ENCODE data around the gene AP3D1.

Gene AP3D1

GRCh38 chr19:2126879-2127518, 24.4 kb downstream of the AP3D1 start:
- no peak for DNase-seq

- no peak for DNase-seq
These were observed 27.5 kb downstream of the AP3D1 start for GRCh38 chr19:2123682-2124387.

GRCh38 chr19:2122982-2123381, 28.4 kb downstream of the AP3D1 start:
- no peak for DNase-seq

GRCh38 chr19:2122251-2122650, 29.1 kb downstream of the AP3D1 start:
- no peak for DNase-seq

GRCh38 chr19:2121416-2122051, 29.8 kb downstream of the AP3D1 start:
- DNase-seq = no peak

GRCh38 chr19:2120821-2121220, 30.5 kb downstream of the AP3D1 start:
- DNase-seq = no peak

GRCh38 chr19:2119921-2120785, 31.2 kb downstream of the AP3D1 start:
- no peak for DNase-seq

GRCh38 chr19:2118438-2118837, 32.9 kb downstream of the AP3D1 start:
- no peak for DNase-seq

GRCh38 chr19:2117215-2117960, 34.0 kb downstream of the AP3D1 start:
- DNase-seq = no peak

- DNase-seq = no peak
These were observed 34.9 kb downstream of the AP3D1 start for GRCh38 chr19:2116507-2116906.

- no peak for DNase-seq
These were observed 35.4 kb downstream of the AP3D1 start for GRCh38 chr19:2115911-2116426.

- no peak for DNase-seq
These were observed 36.0 kb downstream of the AP3D1 start for GRCh38 chr19:2115324-2115723.

GRCh38 chr19:2114821-2115220, 36.5 kb downstream of the AP3D1 start:
- no peak for DNase-seq

- no peak for DNase-seq
These were observed 37.1 kb downstream of the AP3D1 start for GRCh38 chr19:2114218-2114617.

- no peak for DNase-seq
These were observed 37.7 kb downstream of the AP3D1 start for GRCh38 chr19:2113439-2114211.

- no peak for DNase-seq
These were observed 38.6 kb downstream of the AP3D1 start for GRCh38 chr19:2112516-2113320.

- no peak for DNase-seq
These were observed 39.5 kb downstream of the AP3D1 start for GRCh38 chr19:2111886-2112285.

- no peak for DNase-seq
These were observed 39.9 kb downstream of the AP3D1 start for GRCh38 chr19:2111425-2111824.

GRCh38 chr19:2110822-2111221, 40.5 kb downstream of the AP3D1 start:
- no peak for DNase-seq

- no peak for DNase-seq
These were observed 42.1 kb downstream of the AP3D1 start for GRCh38 chr19:2109046-2109864.
